ENCODE measurements around the gene CACNA1B. TPM values are rescaled to one million over a fixed set of nuclear protein-coding genes. Genes with fewer than 3 reads are reported as not detected.

CACNA1B gene
- total RNA-seq, 2 donors from 2014 or later: 3.6 to 7.9 TPM

DNA sequence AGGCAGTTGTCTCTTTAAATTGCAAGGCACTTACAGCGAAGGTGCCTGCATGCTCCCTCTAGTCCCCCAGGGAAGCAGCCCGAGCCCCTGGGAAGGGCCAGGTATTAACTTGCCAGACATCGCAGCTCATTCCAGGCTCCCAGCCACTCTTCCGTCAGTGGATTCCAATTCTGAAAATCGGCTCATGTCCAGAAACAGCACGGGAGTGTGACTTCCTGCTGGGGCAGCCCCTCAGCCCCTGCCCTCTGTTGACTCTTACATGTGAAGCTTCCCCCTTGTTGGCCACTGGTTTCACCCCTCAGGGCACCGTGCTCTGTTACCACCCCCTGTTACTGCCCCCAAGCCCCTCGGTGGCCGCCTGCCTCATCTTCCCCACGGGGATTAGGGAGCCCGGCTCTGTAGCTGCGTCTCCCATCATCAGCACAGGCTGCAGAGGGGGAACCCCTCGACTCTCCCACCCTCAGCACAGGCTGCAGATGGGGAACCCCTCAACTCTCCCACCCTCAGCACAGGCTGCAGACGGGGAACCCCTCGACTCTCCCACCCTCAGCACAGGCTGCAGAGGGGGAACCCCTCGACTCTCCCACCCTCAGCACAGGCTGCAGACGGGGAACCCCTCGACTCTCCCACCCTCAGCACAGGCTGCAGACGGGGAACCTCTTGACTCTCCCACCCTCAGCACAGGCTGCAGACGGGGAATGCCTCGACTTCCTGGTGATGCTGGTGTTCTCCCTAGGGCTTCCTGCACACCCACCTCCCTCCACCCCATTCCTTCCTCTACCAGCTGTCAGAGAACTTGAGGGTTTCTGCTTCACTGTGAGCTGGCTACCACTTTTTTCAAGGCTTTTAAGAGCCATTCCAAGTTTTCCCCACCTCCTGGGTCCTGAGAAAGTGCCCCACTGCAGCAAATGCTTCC lies 11.1 kb upstream of the CACNA1B start:
- peaks cover 3% of the 10 kb centered on the region for H3K9me3 Mint-ChIP-seq
- H3K9me3 ChIP-seq (ENCODE audit: control insufficient read depth, low read length): peaks cover 22% of the 10 kb centered on the region

GRCh38 chr9:137870432-137870831 lies 7.2 kb upstream of the CACNA1B start:
- Histone ChIP-seq H3K36me3 (ENCODE audit: control insufficient read depth, insufficient read depth, low read length) (no peaks in the 10 kb centered on the region), H3K27ac (ENCODE audit: low read depth, low read length) (no peak overlapping the region), H3K9ac (ENCODE audit: extremely low read depth, low read length, poor library complexity, severe bottlenecking) (no peak overlapping the region), H3K27me3 (ENCODE audit: control insufficient read depth, insufficient read depth, low read length, poor library complexity, severe bottlenecking) (no peaks in the 10 kb centered on the region), H3K9me3 (ENCODE audit: control insufficient read depth, low read length) (peaks cover 13% of the 10 kb centered on the region), H3K4me1 (ENCODE audit: control insufficient read depth, insufficient read depth, low read length) (no peaks in the 10 kb centered on the region), H3K4me3 (ENCODE audit: low read length) (no peak overlapping the region)
- H3K27ac Mint-ChIP-seq: no peak overlapping the region
- no peak for DNase-seq
- no peak overlapping the region for H3K4me3 Mint-ChIP-seq
- no peaks in the 10 kb centered on the region for H3K36me3 Mint-ChIP-seq (ENCODE audit: low read depth)
- H3K27me3 Mint-ChIP-seq (ENCODE audit: insufficient read depth): peaks cover 38% of the 10 kb centered on the region
- H3K9me3 Mint-ChIP-seq: no peaks in the 10 kb centered on the region
- WGBS, 2 experiments (ENCODE audit: insufficient coverage in 1 of 2, insufficient read length in 1 of 2): 80 to 90% methylated on average over 2 to 3 of the region's 3 CpGs
- H3K4me1 Mint-ChIP-seq: peaks cover 10% of the 10 kb centered on the region
- TF ChIP-seq, protein P1, sequence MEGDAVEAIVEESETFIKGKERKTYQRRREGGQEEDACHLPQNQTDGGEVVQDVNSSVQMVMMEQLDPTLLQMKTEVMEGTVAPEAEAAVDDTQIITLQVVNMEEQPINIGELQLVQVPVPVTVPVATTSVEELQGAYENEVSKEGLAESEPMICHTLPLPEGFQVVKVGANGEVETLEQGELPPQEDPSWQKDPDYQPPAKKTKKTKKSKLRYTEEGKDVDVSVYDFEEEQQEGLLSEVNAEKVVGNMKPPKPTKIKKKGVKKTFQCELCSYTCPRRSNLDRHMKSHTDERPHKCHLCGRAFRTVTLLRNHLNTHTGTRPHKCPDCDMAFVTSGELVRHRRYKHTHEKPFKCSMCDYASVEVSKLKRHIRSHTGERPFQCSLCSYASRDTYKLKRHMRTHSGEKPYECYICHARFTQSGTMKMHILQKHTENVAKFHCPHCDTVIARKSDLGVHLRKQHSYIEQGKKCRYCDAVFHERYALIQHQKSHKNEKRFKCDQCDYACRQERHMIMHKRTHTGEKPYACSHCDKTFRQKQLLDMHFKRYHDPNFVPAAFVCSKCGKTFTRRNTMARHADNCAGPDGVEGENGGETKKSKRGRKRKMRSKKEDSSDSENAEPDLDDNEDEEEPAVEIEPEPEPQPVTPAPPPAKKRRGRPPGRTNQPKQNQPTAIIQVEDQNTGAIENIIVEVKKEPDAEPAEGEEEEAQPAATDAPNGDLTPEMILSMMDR (conservative IDR thresholded peaks at IDR 0.05): no peak

More for the DNA sequence above, 11.1 kb upstream of the CACNA1B start:
- WGBS, 2 experiments (ENCODE audit: insufficient coverage in 1 of 2, insufficient read length in 1 of 2): 79 to 82% methylated on average over 6 to 21 of the region's 21 CpGs
- Histone ChIP-seq H3K4me3 (ENCODE audit: low read length) (no peak overlapping the region), H3K4me1 (ENCODE audit: control insufficient read depth, insufficient read depth, low read length) (no peaks in the 10 kb centered on the region), H3K9ac (ENCODE audit: extremely low read depth, low read length, poor library complexity, severe bottlenecking) (no peak overlapping the region), H3K36me3 (ENCODE audit: control insufficient read depth, insufficient read depth, low read length) (no peaks in the 10 kb centered on the region), H3K27me3 (ENCODE audit: control insufficient read depth, insufficient read depth, low read length, poor library complexity, severe bottlenecking) (no peaks in the 10 kb centered on the region), H3K27ac (ENCODE audit: low read depth, low read length) (no peak overlapping the region)
- H3K4me3 Mint-ChIP-seq: no peak overlapping the region
- no peaks in the 10 kb centered on the region for H3K36me3 Mint-ChIP-seq (ENCODE audit: low read depth)
- H3K4me1 Mint-ChIP-seq: peaks cover 15% of the 10 kb centered on the region
- no peak for DNase-seq
- H3K27me3 Mint-ChIP-seq (ENCODE audit: insufficient read depth): peaks cover 20% of the 10 kb centered on the region
- no peak overlapping the region for H3K27ac Mint-ChIP-seq
- TF ChIP-seq, protein P1 (conservative IDR thresholded peaks at IDR 0.05): no peak

GRCh38 chr9:137872296-137872695 lies 5.3 kb upstream of the CACNA1B start:
- Mint-ChIP-seq H3K4me1 (no peaks in the 10 kb centered on the region), H3K27ac (no peak overlapping the region), H3K9me3 (no peaks in the 10 kb centered on the region), H3K27me3 (ENCODE audit: insufficient read depth) (peaks cover 54% of the 10 kb centered on the region), H3K4me3 (no peak overlapping the region), H3K36me3 (ENCODE audit: low read depth) (no peaks in the 10 kb centered on the region)
- no peak for DNase-seq
- Histone ChIP-seq H3K36me3 (ENCODE audit: control insufficient read depth, insufficient read depth, low read length) (no peaks in the 10 kb centered on the region), H3K4me3 (ENCODE audit: low read length) (no peak overlapping the region), H3K9ac (ENCODE audit: extremely low read depth, low read length, poor library complexity, severe bottlenecking) (no peak overlapping the region), H3K4me1 (ENCODE audit: control insufficient read depth, insufficient read depth, low read length) (no peaks in the 10 kb centered on the region), H3K27me3 (ENCODE audit: control insufficient read depth, insufficient read depth, low read length, poor library complexity, severe bottlenecking) (peaks cover 10% of the 10 kb centered on the region), H3K27ac (ENCODE audit: low read depth, low read length) (no peak overlapping the region), H3K9me3 (ENCODE audit: control insufficient read depth, low read length) (peaks cover 13% of the 10 kb centered on the region)
- 82 to 89% methylated on average over 10 of the region's 10 CpGs for WGBS, 2 experiments (ENCODE audit: insufficient coverage in 1 of 2, insufficient read length in 1 of 2)
- TF ChIP-seq, protein P1 (conservative IDR thresholded peaks at IDR 0.05): no peak

Measured in endodermal cell (in vitro differentiated cells).